ENCODE measurements around the gene BRME1. TPM values are rescaled to one million over a fixed set of nuclear protein-coding genes. Genes with fewer than 3 reads are reported as not detected.

Gene BRME1
- total RNA-seq, 1 donor from 2014 or later = 2.0 TPM

DNA sequence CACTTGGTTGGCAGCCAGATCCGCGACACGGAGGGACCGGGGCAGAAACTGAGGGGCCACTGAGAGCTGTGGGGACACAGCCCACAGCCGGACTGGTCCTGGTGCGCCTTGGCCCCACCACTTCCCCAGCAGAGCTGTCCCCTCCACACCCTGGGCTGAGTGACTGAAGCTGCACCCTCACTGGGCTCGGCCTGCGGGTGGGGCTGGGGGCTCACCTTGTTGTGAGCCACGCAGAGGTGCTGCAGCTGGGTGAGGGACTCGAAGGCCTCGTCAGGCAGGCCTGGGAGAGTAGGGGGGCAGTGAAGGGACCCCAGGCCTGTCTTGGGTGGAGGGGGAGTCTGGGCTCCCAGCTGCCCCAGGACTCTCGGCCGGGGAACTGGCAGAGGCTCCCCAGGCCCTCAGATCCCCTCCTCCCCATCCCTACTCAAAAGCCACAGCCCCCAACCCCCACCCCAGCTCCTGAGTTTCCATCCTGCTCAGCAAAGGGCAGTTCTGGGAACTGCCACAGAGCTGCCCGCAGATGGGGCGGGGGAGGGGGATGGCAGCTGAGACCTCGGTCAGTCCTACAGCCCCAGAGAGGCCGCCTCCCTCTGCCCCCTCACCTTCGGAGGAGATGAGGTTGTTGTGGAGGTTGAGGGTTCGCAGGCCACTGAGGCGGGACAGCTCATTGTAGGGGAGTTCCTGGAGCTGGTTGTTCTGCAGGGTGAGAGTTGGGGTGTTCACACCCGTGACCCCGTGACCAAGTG lies 30.0 kb upstream of the BRME1 start:
- no peak for TF ChIP-seq CTCF (IDR thresholded peaks at IDR 0.05)
- Histone ChIP-seq H3K4me3 (no peak overlapping the region), H3K27ac (no peak overlapping the region), H3K9me3 (no peaks in the 10 kb centered on the region), H3K36me3 (peaks cover 5% of the 10 kb centered on the region), H3K27me3 (ENCODE audit: low read depth) (peaks cover 13% of the 10 kb centered on the region), H3K4me1 (peaks cover 7% of the 10 kb centered on the region)
- DNase-seq = no peak
- intact Hi-C loops (cut with DNase I) = no loop called here
- ATAC-seq = no peak

DNA sequence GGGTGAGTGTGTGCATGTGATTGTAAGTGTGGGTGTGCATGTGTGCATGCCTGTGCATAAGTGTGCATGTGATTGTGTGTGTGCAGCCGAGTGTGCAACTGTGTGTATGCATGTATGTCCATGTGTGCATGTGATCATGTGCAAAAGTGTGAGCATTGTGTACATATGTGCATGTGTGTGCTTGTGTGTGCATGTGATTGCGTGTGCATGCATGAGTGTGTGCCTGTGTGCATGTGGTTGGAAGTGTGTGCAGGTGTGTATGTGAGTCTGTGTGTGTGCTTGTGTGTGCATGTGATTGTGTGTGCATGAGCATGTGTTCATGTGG lies 28.8 kb upstream of the BRME1 start:
- Histone ChIP-seq H3K36me3 (peaks cover 16% of the 10 kb centered on the region), H3K9me3 (no peaks in the 10 kb centered on the region), H3K27ac (no peak overlapping the region), H3K4me3 (no peak overlapping the region), H3K27me3 (ENCODE audit: low read depth) (peaks cover 13% of the 10 kb centered on the region), H3K4me1 (peaks cover 7% of the 10 kb centered on the region)
- ATAC-seq (no peak), DNase-seq (no peak)
- no peak for TF ChIP-seq CTCF (IDR thresholded peaks at IDR 0.05)
- intact Hi-C loops (cut with DNase I) = no loop called here

DNA sequence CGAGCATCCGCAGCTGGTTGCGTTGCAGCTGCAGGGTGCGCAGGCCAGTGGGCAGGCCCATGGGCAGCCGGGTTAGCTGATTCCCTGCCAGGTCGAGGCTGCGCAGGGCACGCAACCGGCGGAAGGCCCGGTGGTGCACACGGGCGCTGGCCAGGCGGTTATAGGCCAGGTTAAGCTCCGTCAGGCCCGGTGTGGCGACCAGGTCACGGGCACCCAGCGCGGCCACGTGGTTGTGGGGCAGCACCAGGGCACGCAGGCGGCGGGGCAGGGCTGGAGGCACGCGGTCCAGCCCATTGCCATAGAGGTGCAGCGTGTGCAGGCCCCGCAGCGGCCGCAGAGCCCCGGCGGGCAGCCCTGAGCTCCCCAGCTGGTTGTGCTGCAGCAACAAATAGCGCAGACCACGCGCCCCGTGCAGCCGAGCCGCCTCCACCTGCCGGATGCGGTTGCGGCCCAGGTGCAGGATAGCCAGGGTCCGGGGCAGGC lies 27.0 kb upstream of the BRME1 start:
- H3K4me1 ChIP-seq = peaks cover 6% of the 10 kb centered on the region
- no peaks in the 10 kb centered on the region for H3K9me3 ChIP-seq
- no peak overlapping the region for H3K27ac ChIP-seq
- no peak for DNase-seq
- H3K4me3 ChIP-seq = no peak overlapping the region
- no peak for ATAC-seq
- H3K27me3 ChIP-seq (ENCODE audit: low read depth) = peaks cover 6% of the 10 kb centered on the region
- TF ChIP-seq CTCF (IDR thresholded peaks at IDR 0.05) = no peak
- H3K36me3 ChIP-seq = peaks cover 22% of the 10 kb centered on the region
- intact Hi-C loops (cut with DNase I) = no loop called here

DNA sequence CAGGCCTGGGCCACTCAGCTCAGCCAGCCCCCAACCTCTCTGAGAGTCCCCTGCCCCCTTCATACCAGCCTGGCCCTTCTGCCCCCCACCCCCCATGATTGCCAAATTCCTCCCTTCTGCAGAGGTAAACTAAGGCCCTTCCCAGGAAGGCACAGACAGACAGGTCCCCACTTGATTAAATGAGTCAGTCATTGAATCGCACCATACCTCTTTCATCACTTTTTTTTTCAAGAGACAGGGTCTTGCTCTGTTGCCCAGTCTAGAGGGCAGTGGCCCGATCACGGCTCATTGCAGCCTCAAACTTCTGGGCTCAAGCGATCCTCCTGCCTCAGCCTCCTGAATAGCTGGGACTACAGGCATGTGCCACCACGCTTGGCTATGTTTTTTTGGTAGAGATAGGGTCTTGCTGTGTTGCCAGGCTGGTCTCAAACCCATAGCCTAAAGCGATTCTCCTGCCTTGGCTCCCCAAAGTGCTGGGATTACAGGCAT lies 26.3 kb upstream of the BRME1 start:
- intact Hi-C loops (cut with DNase I) = no loop called here
- H3K36me3 ChIP-seq = peaks cover 30% of the 10 kb centered on the region
- no peak overlapping the region for H3K4me3 ChIP-seq
- ATAC-seq (no peak), DNase-seq (no peak)
- no peaks in the 10 kb centered on the region for H3K9me3 ChIP-seq
- no peaks in the 10 kb centered on the region for H3K4me1 ChIP-seq
- no peak overlapping the region for H3K27ac ChIP-seq
- TF ChIP-seq CTCF (IDR thresholded peaks at IDR 0.05) = no peak
- H3K27me3 ChIP-seq (ENCODE audit: low read depth) = no peaks in the 10 kb centered on the region

DNA sequence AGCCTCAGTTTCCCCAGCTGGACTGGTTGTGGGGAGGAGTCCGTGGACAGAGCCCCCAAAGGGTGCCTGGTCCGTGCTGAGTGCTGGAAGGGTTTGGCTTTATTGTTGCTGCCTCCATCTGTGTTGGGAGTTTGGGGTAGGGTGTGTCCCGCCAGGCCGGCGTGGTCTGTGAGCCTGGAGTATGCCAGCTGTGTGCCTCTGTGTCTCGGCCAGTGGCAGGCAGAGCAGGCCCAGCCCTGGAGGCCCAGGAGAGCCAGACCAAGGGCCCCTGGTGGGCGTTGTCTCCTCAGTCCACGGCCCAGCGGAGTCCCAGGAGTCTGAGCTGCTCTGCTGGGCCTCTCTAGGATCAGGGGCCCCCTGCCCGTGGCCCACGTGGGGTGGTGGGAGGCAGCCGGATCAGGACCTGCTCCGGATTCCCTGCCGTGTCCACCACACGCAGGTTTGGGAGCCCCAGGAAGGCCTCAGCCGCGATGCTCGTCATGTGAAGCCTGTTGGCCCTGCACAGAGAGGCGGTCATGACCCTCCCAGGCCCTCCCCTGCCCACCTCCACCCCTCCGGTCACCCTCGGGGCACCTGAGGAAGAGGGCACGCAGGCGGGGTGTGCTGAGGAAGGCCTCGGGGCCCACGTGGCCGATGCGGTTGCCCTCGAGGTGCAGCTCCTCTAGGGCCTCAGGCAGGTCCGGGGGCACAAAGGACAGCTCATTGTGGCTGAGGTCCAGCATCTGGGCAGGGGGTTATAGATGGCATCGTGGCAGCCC lies 25.7 kb upstream of the BRME1 start:
- Histone ChIP-seq H3K27ac (no peak overlapping the region), H3K4me1 (peaks cover 4% of the 10 kb centered on the region), H3K27me3 (ENCODE audit: low read depth) (no peaks in the 10 kb centered on the region), H3K9me3 (no peaks in the 10 kb centered on the region), H3K4me3 (no peak overlapping the region), H3K36me3 (peaks cover 36% of the 10 kb centered on the region)
- TF ChIP-seq CTCF (IDR thresholded peaks at IDR 0.05) = no peak
- no peak for ATAC-seq
- no peak for DNase-seq
- intact Hi-C loops (cut with DNase I) = no loop called here
